K562 (cell line): ENCODE measurements around the gene NQO2. TPM values are rescaled to one million over a fixed set of nuclear protein-coding genes. Genes with fewer than 3 reads are reported as not detected.

Experiments
- BACH1 ChIP-seq: fragments of 200-800 bp; sonication (Bioruptor generic); IDR thresholded peaks from 2 replicates; pipeline ENCODE4 v1.6.1; 2016; ENCODE audit warnings: missing genetic modification characterization, missing compliant biosample characterization
- BRF1 ChIP-seq: IDR thresholded peaks from 3 replicates; pipeline ENCODE4 v1.6.1; 2011; ENCODE audit warnings: borderline replicate concordance, mild to moderate bottlenecking; ENCODE audit not compliant: insufficient read length; ENCODE audit errors: extremely low read depth
- CHCHD3 ChIP-seq: fragments of 250-450 bp; sonication (Bioruptor Pico); IDR thresholded peaks from 2 replicates; pipeline ENCODE4 v2.1.2; 2022; ENCODE audit warnings: mild to moderate bottlenecking
- HDAC3 ChIP-seq: fragments of 450-650 bp; IDR thresholded peaks from 2 replicates; pipeline ENCODE4 v1.6.1; 2018; ENCODE audit warnings: borderline replicate concordance, mild to moderate bottlenecking, moderate library complexity; ENCODE audit not compliant: partially characterized antibody
- MYBL2 ChIP-seq, 2 experiments: fragments of 450-650 bp in 1 of 2; sonication (generic) in 1 of 2; formaldehyde crosslinking in 1 of 2; IDR thresholded peaks; 2 replicates each; pipeline versions ENCODE4 v1.6.1 to v1.8.1; 2017 to 2022; ENCODE audit warnings: borderline replicate concordance in 1 of 2, inconsistent platforms in 1 of 2, low read depth in 1 of 2, mild to moderate bottlenecking in 1 of 2, missing genetic modification reagents in 1 of 2, moderate library complexity in 1 of 2
- NR1H2 ChIP-seq: sonication (generic); formaldehyde crosslinking; IDR thresholded peaks from 2 replicates; pipeline ENCODE4 v1.4.0; 2020; ENCODE audit warnings: mild to moderate bottlenecking, missing genetic modification reagents
- POLR2AphosphoS2 ChIP-seq: IDR thresholded peaks from 2 replicates; pipeline ENCODE4 v1.6.1; 2012; ENCODE audit warnings: low read length, improper control_type of control experiment
- RBM34 ChIP-seq: fragments of 200-400 bp; formaldehyde crosslinking; IDR thresholded peaks from 2 replicates; pipeline ENCODE4 v1.6.1; 2018; ENCODE audit warnings: low read length, borderline replicate concordance; ENCODE audit not compliant: insufficient read depth
- ZBTB40 ChIP-seq, 2 experiments: fragments of 450-650 bp in 1 of 2; sonication (generic) in 1 of 2; formaldehyde crosslinking in 1 of 2; IDR thresholded peaks; 2 replicates each; pipeline versions ENCODE4 v1.7.1 to v1.9.0; 2016 to 2022; ENCODE audit warnings: inconsistent platforms in 1 of 2, mild to moderate bottlenecking in 1 of 2, missing genetic modification reagents in 1 of 2
- ZNF584 ChIP-seq: fragments of 200-800 bp; sonication (Bioruptor generic); IDR thresholded peaks from 2 replicates; pipeline ENCODE4 v1.6.1; 2016; ENCODE audit warnings: low read depth, mild to moderate bottlenecking, missing genetic modification characterization, missing compliant biosample characterization
- ZNF766 ChIP-seq: fragments of 200-800 bp; sonication (Bioruptor generic); conservative IDR thresholded peaks from 2 replicates; pipeline ENCODE4 v1.6.1; 2016; ENCODE audit warnings: missing genetic modification characterization, missing compliant biosample characterization
- polyA plus RNA-seq, 8 experiments: library from polyadenylated mRNA; depleted of rRNA in 4 of 8; stranded (reverse) in 5 of 8; unstranded in 3 of 8; fragments of >200 nt; fragmentation: Nextera tagmentation in 2 of 8; fragmentation: Illumina TruSeq in 1 of 8; extraction: Ambion mirVana in 2 of 8; extraction: Trizol in 1 of 8; gene quantifications; 2 replicates each; pipeline versions ENCODE4 v1.2.1 to v1.2.3, GENCODE V29; 2011 to 2014; ENCODE audit warnings: inconsistent platforms in 1 of 8, missing spikeins in 1 of 8
- total RNA-seq, 7 experiments: library from RNA; depleted of rRNA in 6 of 7; stranded (reverse); fragments of >200 nt in 6 of 7; fragmentation: Illumina TruSeq in 2 of 7; extraction: Trizol in 2 of 7; gene quantifications; 2 replicates each; pipeline versions ENCODE4 v1.2.1 to v1.2.3, GENCODE V29; 2011 to 2021; ENCODE audit warnings: low replicate concordance in 1 of 7
- TF ChIP-seq, protein P1 (sequence below): fragments of 250-450 bp; sonication (Bioruptor Pico); IDR thresholded peaks from 2 replicates; pipeline ENCODE4 v1.8.0; 2022; ENCODE audit warnings: moderate library complexity, mild to moderate bottlenecking, inconsistent platforms
- TF ChIP-seq, protein P2 (sequence below): fragments of 450-650 bp; formaldehyde crosslinking; IDR thresholded peaks from 2 replicates; pipeline ENCODE4 v1.4.0; 2020; ENCODE audit warnings: mild to moderate bottlenecking, mixed read lengths

NQO2 gene
- total and polyA plus RNA-seq, 9 of the 15 experiments (the other 6 are each of a cell fraction or from before 2014, with no cell fraction given): 54.6 to 214 (median 116) TPM

DNA sequence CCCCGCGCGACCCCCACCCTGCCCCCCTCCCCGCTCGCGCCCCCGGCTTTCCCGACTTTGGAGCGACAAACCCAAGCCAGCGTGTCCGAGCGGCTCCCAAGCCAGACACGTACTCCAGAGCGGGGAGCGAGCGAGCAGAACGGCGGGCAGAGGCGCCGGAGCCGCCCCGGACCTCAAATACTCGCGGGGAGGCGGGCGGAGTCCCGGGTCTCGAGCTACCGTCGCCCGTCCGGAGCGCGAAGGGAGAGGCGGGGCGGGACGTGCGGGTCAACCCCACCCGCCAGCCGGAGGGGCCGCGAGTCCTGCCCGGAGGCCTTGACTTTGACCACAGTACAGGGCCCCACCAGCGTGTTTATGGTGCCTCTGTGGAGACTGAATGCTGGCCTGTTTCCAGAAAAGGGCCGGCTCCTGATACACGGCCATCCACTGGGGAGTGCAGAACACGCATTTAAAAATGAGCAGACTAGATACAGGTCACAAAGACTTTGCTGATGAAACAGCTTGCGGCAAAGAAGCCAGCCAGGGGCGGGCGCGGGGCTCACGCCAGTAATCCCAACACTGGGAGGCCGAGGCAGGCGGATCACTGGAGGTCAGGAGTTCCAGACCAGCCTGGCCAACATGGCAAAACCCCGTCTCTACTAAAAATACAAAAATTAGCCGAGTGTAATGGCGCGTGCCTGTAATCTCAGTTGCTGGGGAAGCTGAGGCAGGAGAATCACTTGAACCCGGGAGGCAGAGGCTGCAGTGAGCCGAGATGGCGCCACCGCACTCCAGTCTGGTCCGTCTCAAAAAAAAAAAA is 28.1 kb upstream of the NQO2 start, which contains the start of gene SERPINB6 (continued):
- TF ChIP-seq MYBL2 (IDR thresholded peaks at IDR 0.05; ENCODE audit: low read depth) (no peak), MYBL2 (CRISPR knock-in tag; IDR thresholded peaks at IDR 0.05; ENCODE audit: borderline replicate concordance) (no peak), POLR2AphosphoS2 (no peak), NR1H2 (no peak; the same call in 1 of the 2 replicates), ZBTB40 (IDR thresholded peaks at IDR 0.05) (peak; percentile 72; the same call in 1 of the 2 replicates), ZBTB40 (CRISPR knock-in tag; IDR thresholded peaks at IDR 0.05) (no peak), ZNF584 (peak; percentile 11; the same call in 1 of the 2 replicates), BRF1 (no peak), HDAC3 (no peak), CHCHD3 (0 out of 2 replicates have a peak, but pooled peaks have one; percentile 48), RBM34 (no peak), BACH1 (no peak), ZNF766 (CRISPR knock-in tag) (no peak)
- TF ChIP-seq, protein P1, sequence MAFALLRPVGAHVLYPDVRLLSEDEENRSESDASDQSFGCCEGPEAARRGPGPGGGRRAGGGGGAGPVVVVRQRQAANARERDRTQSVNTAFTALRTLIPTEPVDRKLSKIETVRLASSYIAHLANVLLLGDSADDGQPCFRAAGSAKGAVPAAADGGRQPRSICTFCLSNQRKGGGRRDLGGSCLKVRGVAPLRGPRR (CRISPR knock-in tag): peak; percentile 66; the same call in 1 of the 2 replicates
- TF ChIP-seq, protein P2, sequence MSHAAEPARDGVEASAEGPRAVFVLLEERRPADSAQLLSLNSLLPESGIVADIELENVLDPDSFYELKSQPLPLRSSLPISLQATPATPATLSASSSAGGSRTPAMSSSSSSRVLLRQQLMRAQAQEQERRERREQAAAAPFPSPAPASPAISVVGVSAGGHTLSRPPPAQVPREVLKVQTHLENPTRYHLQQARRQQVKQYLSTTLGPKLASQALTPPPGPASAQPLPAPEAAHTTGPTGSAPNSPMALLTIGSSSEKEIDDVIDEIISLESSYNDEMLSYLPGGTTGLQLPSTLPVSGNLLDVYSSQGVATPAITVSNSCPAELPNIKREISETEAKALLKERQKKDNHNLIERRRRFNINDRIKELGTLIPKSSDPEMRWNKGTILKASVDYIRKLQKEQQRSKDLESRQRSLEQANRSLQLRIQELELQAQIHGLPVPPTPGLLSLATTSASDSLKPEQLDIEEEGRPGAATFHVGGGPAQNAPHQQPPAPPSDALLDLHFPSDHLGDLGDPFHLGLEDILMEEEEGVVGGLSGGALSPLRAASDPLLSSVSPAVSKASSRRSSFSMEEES: no peak
